A673 (cell line): Measurements from ENCODE around the gene ENTPD5. TPM values are rescaled to one million over a fixed set of nuclear protein-coding genes. Genes with fewer than 3 reads are reported as not detected.

Experiments
- BruUV-seq: library from RNA; stranded (reverse); fragments of 400-500 nt; replicated peaks from 2 replicates; lab custom pipeline; 2021; lab: Mats Ljungman, UMichigan
- CTCF ChIA-PET: fragments of 300-600 bp; sonication (Branson Sonifier 250); formaldehyde crosslinking; loops from one replicate; lab custom pipeline; 2022; ENCODE audit warnings: antibody characterized with exemption; lab: Charles Lee
- POLR2A ChIA-PET: fragments of 300-600 bp; sonication (Branson Sonifier 250); formaldehyde crosslinking; loops from one replicate; lab custom pipeline; 2022; ENCODE audit warnings: antibody characterized with exemption; ENCODE audit not compliant: low non-redundant PET; lab: Charles Lee
- DNase-seq: peaks from one replicate; pipeline ENCODE4 v3.0.0-alpha.2; 2015; ENCODE audit warnings: low spot score
- H3K27ac ChIP-seq: fragments of 200-600 bp; sonication (generic); 2 replicates; pipeline ENCODE4 v1.5.1; 2016; ENCODE audit warnings: mixed run types, low read depth, mild to moderate bottlenecking, mixed read lengths, antibody characterized with exemption, low read length; ENCODE audit not compliant: poor library complexity, severe bottlenecking
- H3K27me3 ChIP-seq: fragments of 200-600 bp; sonication (generic); replicated peaks from 2 replicates; pipeline ENCODE4 v1.6.1; 2017; ENCODE audit warnings: mixed run types, low read depth, mild to moderate bottlenecking, mixed read lengths, antibody characterized with exemption, low read length; ENCODE audit not compliant: insufficient read depth, poor library complexity
- H3K36me3 ChIP-seq: fragments of 200-600 bp; sonication (generic); 2 replicates; pipeline ENCODE4 v1.6.1; 2016; ENCODE audit warnings: mixed run types, mild to moderate bottlenecking, mixed read lengths, antibody characterized with exemption, low read length; ENCODE audit not compliant: insufficient read depth, poor library complexity, severe bottlenecking
- H3K4me1 ChIP-seq: fragments of 200-600 bp; sonication (generic); 2 replicates; pipeline ENCODE4 v1.6.1; 2017; ENCODE audit warnings: mixed run types, mild to moderate bottlenecking, mixed read lengths, antibody characterized with exemption, low read length; ENCODE audit not compliant: insufficient read depth, poor library complexity, severe bottlenecking
- H3K4me3 ChIP-seq: fragments of 200-600 bp; sonication (generic); 2 replicates; pipeline ENCODE4 v1.5.1; 2016; ENCODE audit warnings: low read depth, mixed run types, mild to moderate bottlenecking, mixed read lengths, low read length; ENCODE audit not compliant: poor library complexity, severe bottlenecking
- H3K9me3 ChIP-seq: fragments of 200-600 bp; sonication (generic); 2 replicates; pipeline ENCODE4 v1.6.1; 2016; ENCODE audit warnings: mixed run types, low read depth, mild to moderate bottlenecking, mixed read lengths, antibody characterized with exemption, low read length; ENCODE audit not compliant: poor library complexity, severe bottlenecking
- CTCF ChIP-seq: fragments of 300-800, 200-600 bp; sonication (generic); conservative IDR thresholded peaks from 2 replicates; pipeline ENCODE4 v1.5.1; 2017; ENCODE audit warnings: low read depth, mild to moderate bottlenecking, antibody characterized with exemption, low read length, moderate library complexity, mixed read lengths
- EZH2 ChIP-seq: fragments of 200-600 bp; sonication (generic); IDR thresholded peaks from 2 replicates; pipeline ENCODE4 v1.6.1; 2017; ENCODE audit warnings: borderline replicate concordance, low read depth, mild to moderate bottlenecking, mixed read lengths, antibody characterized with exemption, low read length; ENCODE audit not compliant: poor library complexity, severe bottlenecking
- intact Hi-C: fragments of 100-400 bp; cut with micrococcal nuclease; formaldehyde crosslinking; loops from one replicate; pipeline ENCODE4 v1.10.0; 2022; ENCODE audit not compliant: unreplicated experiment
- total RNA-seq: library from RNA; stranded (reverse); gene quantifications from 2 replicates; pipeline ENCODE4 v1.2.3, GENCODE V29; 2021

Gene ENTPD5
- total RNA-seq, 1 experiment from 2014 or later: 14.6 TPM

DNA sequence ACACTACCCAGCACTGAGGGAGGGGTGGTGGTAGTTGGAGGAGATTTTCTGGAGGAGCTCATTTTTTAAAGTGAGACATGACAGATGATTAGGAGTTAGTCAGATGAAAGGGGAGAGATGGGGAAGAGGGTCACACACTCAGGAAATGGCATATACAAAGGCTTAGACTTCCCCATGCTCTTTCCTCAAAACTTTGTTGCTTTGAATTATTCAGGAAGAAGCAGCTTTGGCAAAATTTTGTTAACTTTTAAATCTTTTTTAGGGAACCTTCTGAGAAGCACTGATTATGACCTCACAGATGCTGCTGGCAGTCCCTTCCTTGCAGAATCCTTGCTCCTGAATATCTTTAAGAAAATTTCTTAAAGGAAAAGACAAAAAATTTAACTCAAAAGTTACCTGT is 45.3 kb upstream of the ENTPD5 start:
- no peaks in the 10 kb centered on the region for H3K4me1 ChIP-seq
- H3K27ac ChIP-seq: no peak overlapping the region
- ChIA-PET CTCF (no interaction called here), POLR2A (no interaction called here)
- TF ChIP-seq EZH2 (no peak), CTCF (no peak)
- BruUV-seq: no TSS peak
- no peak for DNase-seq
- intact Hi-C loops: no loop called here
- H3K4me3 ChIP-seq: no peak overlapping the region
- no peaks in the 10 kb centered on the region for H3K27me3 ChIP-seq
- H3K36me3 ChIP-seq: peaks cover 6% of the 10 kb centered on the region
- H3K9me3 ChIP-seq: no peaks in the 10 kb centered on the region

DNA sequence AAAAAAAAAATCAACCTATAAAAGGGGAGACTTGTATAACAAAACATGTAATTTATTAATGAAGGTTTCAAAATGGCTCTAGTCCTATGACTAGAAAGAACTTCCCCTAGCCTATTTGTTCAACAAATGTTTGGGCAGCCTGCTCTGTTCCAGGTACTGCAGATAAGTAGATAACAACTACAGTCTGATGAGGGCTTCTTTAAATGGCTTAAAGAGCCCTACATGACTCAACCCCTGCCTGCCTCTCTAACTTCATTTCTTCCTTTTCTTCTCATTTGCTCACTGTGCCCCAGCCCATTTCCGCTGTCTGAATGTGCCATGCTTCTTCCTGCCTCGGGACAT is 43.7 kb upstream of the ENTPD5 start:
- no TSS peak for BruUV-seq
- DNase-seq: no peak
- TF ChIP-seq CTCF (no peak), EZH2 (no peak)
- POLR2A ChIA-PET: no interaction called here
- Histone ChIP-seq H3K27me3 (no peaks in the 10 kb centered on the region), H3K4me1 (no peaks in the 10 kb centered on the region), H3K36me3 (peaks cover 6% of the 10 kb centered on the region), H3K4me3 (no peak overlapping the region), H3K9me3 (no peaks in the 10 kb centered on the region), H3K27ac (no peak overlapping the region)
- CTCF ChIA-PET: no interaction called here
- intact Hi-C loops: no loop called here

DNA sequence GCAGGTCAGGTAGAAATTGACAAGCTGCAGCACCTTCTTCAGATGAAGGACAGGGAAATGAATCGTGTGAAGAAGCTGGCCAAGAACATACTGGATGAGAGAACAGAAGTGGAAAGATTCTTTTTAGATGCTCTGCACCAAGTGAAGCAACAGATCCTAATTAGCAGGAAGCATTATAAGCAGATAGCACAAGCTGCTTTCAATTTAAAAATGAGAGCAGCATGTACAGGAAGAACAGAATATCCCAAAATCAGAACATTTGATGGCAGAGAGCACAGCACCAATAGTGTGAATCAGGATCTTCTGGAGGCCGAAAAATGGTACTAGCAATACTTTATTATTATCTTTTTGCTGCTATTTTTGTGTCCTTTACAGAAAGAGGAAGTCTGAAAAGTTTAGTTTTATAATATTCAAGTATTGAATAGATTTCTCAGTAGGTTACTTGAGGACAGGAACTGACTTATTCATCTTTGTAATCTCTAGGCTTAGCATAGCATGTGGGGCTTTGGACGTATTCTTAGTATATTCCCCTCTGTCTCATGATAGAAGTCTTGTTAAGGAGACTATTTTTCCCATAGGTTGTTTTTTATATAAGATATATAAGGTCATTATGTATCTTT is 30.9 kb upstream of the ENTPD5 start:
- no peak overlapping the region for H3K27ac ChIP-seq
- ChIA-PET CTCF (no interaction called here), POLR2A (no interaction called here)
- BruUV-seq: no TSS peak
- H3K36me3 ChIP-seq: no peaks in the 10 kb centered on the region
- H3K9me3 ChIP-seq: no peaks in the 10 kb centered on the region
- intact Hi-C loops: no loop called here
- H3K4me1 ChIP-seq: no peaks in the 10 kb centered on the region
- H3K27me3 ChIP-seq: no peaks in the 10 kb centered on the region
- TF ChIP-seq EZH2 (no peak), CTCF (no peak)
- no peak overlapping the region for H3K4me3 ChIP-seq
- DNase-seq: no peak
